Measurements from ENCODE around the gene JARID2. TPM values are rescaled to one million over a fixed set of nuclear protein-coding genes. Genes with fewer than 3 reads are reported as not detected.

The JARID2 gene
- total and polyA plus RNA-seq, 9 of the 15 experiments (the other 6 are each of a cell fraction or from before 2014, with no cell fraction given), result 5.0 to 29.0 (median 15.6) TPM

DNA sequence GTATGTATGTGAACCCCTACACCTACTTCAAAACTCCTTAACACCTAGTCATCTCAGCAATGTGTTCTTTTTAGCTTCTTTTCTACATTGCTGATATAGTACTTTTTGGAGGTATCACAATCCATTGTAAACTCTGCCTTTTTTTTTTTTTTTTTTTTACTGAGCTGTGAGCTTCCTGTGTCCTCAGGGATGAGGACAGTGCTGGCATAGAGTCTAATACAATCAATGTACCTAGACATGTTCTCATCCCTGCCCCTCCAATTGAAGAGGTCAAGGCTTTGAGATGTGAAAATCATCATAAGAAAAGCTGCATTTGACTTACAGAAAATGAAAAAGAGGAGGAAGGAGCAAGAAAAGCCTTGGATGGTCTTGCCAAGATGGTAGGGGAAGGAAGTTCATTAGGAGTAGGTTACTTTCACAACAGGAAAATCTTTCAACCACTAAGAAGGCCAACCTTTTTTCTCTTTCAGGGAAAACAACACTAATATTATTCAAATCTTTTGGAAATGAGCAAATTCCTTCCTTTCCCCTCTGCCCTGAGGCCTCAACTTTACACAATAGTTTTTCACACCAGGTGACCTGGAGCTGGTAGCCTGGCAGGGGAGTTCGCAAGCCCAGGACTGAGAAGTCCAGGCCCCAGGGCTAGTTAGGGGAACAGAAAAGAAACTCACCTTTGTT lies 2.8 kb upstream of the JARID2 start:
- intact Hi-C loops (cut with micrococcal nuclease), result loop anchor here (10.0 kb wide), 1 partner anchor 518 kb away; no protein-coding TSS in a partner anchor
- Histone ChIP-seq H3K27ac (ENCODE audit: extremely low read depth, low read depth, low read length) (no peak overlapping the region), H3K4me2 (ENCODE audit: insufficient read depth, low read length) (peak overlapping the region; percentile 94; the same call in 1 of the 2 replicates), H4K20me1 (replicated peaks; ENCODE audit: control insufficient read depth, insufficient read depth, low read length) (no peaks in the 10 kb centered on the region), H3K79me2 (ENCODE audit: control insufficient read depth, insufficient read depth, low read length) (peaks cover 36% of the 10 kb centered on the region), H3K9me1 (ENCODE audit: control insufficient read depth, insufficient read depth, low read length) (no peaks in the 10 kb centered on the region), H3K27me3 (ENCODE audit: control insufficient read depth in 2 of 2, insufficient read depth in 2 of 2, low read length in 2 of 2) (no peaks in the 10 kb centered on the region), H3K9me3 (replicated peaks; ENCODE audit: control insufficient read depth, insufficient read depth, low read depth, low read length) (no peaks in the 10 kb centered on the region), H3K36me3 (ENCODE audit: control insufficient read depth, insufficient read depth, low read length) (no peaks in the 10 kb centered on the region), H3K4me1 (replicated peaks in 1 of 2; ENCODE audit: control insufficient read depth in 2 of 2, insufficient read depth in 2 of 2, low read length in 2 of 2) (peaks cover 12 to 13% of the 10 kb centered on the region in 2 experiments; a peak in 4 of 5 replicates), H3K4me3 (no peak overlapping the region), H3K9ac (ENCODE audit: insufficient read depth in 1 of 2, low read depth in 2 of 2, low read length in 2 of 2) (peak overlapping the region; percentile 61 to 88; a peak in 2 of 4 replicates), H2AFZ (ENCODE audit: low read depth, low read length) (peak overlapping the region; percentile 30; the same call in 1 of the 2 replicates)
- WGBS (ENCODE audit: insufficient coverage, low coverage, missing lambda C conversion rate), result 100% methylated on average over 1 of the region's 1 CpG
- BruUV-seq (replicated peaks), result no TSS peak
- ChIA-PET POLR2A (interaction anchor here (0.6 to 4.5 kb wide), 5 partner anchors 12 to 198 kb away, joined by 3 to 28 read pairs (median 6); no protein-coding TSS in a partner anchor), CTCF (ENCODE audit: low intra/inter-chr PET ratio) (no interaction called here)
- in situ Hi-C loops (cut with MboI), result no loop called here
- no peak for FAIRE-seq
- no peak for DNase-seq (ENCODE audit: extremely low read depth in 1 of 4, low spot score in 3 of 4)
- ATAC-seq, result no peak
- no peak for TF ChIP-seq NCOA4 (IDR thresholded peaks at IDR 0.05; ENCODE audit: partially characterized antibody)
- TF ChIP-seq, protein P1, sequence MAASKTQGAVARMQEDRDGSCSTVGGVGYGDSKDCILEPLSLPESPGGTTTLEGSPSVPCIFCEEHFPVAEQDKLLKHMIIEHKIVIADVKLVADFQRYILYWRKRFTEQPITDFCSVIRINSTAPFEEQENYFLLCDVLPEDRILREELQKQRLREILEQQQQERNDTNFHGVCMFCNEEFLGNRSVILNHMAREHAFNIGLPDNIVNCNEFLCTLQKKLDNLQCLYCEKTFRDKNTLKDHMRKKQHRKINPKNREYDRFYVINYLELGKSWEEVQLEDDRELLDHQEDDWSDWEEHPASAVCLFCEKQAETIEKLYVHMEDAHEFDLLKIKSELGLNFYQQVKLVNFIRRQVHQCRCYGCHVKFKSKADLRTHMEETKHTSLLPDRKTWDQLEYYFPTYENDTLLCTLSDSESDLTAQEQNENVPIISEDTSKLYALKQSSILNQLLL (CRISPR knock-in tag; IDR thresholded peaks at IDR 0.05; ENCODE audit: borderline replicate concordance), result no peak
- no peak for TF ChIP-seq MXD1 (CRISPR knock-in tag; IDR thresholded peaks at IDR 0.05; ENCODE audit: borderline replicate concordance, poor library complexity, severe bottlenecking)
- TF ChIP-seq, protein P2, sequence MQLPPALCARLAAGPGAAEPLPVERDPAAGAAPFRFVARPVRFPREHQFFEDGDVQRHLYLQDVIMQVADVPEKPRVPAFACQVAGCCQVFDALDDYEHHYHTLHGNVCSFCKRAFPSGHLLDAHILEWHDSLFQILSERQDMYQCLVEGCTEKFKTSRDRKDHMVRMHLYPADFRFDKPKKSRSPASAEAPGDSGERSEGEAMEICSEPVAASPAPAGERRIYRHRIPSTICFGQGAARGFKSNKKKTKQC (CRISPR knock-in tag; IDR thresholded peaks at IDR 0.05), result no peak
- 0 out of 2 replicates have a peak, but pooled peaks have one; percentile 12 for TF ChIP-seq SMAD4 (CRISPR knock-in tag; conservative IDR thresholded peaks at IDR 0.05)
- no peak for TF ChIP-seq CC2D1A (IDR thresholded peaks at IDR 0.05)
- TF ChIP-seq ZC3H11A (IDR thresholded peaks at IDR 0.05; ENCODE audit: low read depth, low read length), result no peak
- TF ChIP-seq PCBP1 (IDR thresholded peaks at IDR 0.05; ENCODE audit: low read depth, low read length, poor library complexity, severe bottlenecking), result no peak
- no peak for TF ChIP-seq NR3C1 (CRISPR knock-in tag; IDR thresholded peaks at IDR 0.05)
- no peak for TF ChIP-seq MED1 (CRISPR knock-in tag; IDR thresholded peaks at IDR 0.05; ENCODE audit: borderline replicate concordance)
- no peak for TF ChIP-seq SIN3A (IDR thresholded peaks at IDR 0.05; ENCODE audit: borderline replicate concordance in 2 of 2, control insufficient read depth in 1 of 2, low read depth in 2 of 2, low read length in 2 of 2)
- no peak for TF ChIP-seq ARID2 (IDR thresholded peaks at IDR 0.05)
- no peak for TF ChIP-seq BCOR (IDR thresholded peaks at IDR 0.05)
- TF ChIP-seq ZNF384 (IDR thresholded peaks at IDR 0.05; ENCODE audit: low read depth, low read length), result peak; percentile 51; the same call in 1 of the 2 replicates
- TF ChIP-seq ZBTB26 (CRISPR knock-in tag; IDR thresholded peaks at IDR 0.05), result no peak
- TF ChIP-seq ZNF12 (CRISPR knock-in tag; IDR thresholded peaks at IDR 0.05), result no peak
- TF ChIP-seq, protein P3, sequence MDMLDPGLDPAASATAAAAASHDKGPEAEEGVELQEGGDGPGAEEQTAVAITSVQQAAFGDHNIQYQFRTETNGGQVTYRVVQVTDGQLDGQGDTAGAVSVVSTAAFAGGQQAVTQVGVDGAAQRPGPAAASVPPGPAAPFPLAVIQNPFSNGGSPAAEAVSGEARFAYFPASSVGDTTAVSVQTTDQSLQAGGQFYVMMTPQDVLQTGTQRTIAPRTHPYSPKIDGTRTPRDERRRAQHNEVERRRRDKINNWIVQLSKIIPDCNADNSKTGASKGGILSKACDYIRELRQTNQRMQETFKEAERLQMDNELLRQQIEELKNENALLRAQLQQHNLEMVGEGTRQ (CRISPR knock-in tag; IDR thresholded peaks at IDR 0.05), result no peak

All from K562 (cell line).